Fibroblast of lung (primary cell): Measurements from ENCODE around the gene FASTK. TPM values are rescaled to one million over a fixed set of nuclear protein-coding genes. Genes with fewer than 3 reads are reported as not detected.

ENCODE experiments used
- DNase-seq, 2 donors: peaks; one replicate each; pipeline versions ENCODE4 v3.0.0 to v3.0.0-alpha.2; 2010; ENCODE audit warnings: low read depth in 2 of 2
- H2AFZ ChIP-seq: 2 replicates; pipeline ENCODE4 v1.5.1; 2012; ENCODE audit warnings: low read length, control low read depth, inconsistent platforms
- H3K27ac ChIP-seq: 2 replicates; pipeline ENCODE4 v1.5.1; 2011; ENCODE audit warnings: low read length, control low read depth; ENCODE audit not compliant: insufficient read depth
- H3K27me3 ChIP-seq: 2 replicates; pipeline ENCODE4 v1.5.1; 2011; ENCODE audit warnings: mild to moderate bottlenecking, low read length; ENCODE audit not compliant: control insufficient read depth, insufficient read depth
- H3K36me3 ChIP-seq: 2 replicates; pipeline ENCODE4 v1.5.1; 2011; ENCODE audit warnings: low read length; ENCODE audit not compliant: control insufficient read depth, insufficient read depth
- H3K4me1 ChIP-seq: 2 replicates; pipeline ENCODE4 v1.5.1; 2011; ENCODE audit warnings: low read length; ENCODE audit not compliant: control insufficient read depth, insufficient read depth; ENCODE audit errors: extremely low read depth
- H3K4me2 ChIP-seq: 2 replicates; pipeline ENCODE4 v1.5.1; 2011; ENCODE audit warnings: low read length, control low read depth; ENCODE audit not compliant: insufficient read depth; ENCODE audit errors: extremely low read depth
- H3K4me3 ChIP-seq, 4 experiments: fragments of 200-600 bp in 1 of 4; sonication (generic) in 1 of 4; replicated peaks in 1 of 4; 2 replicates each; pipeline ENCODE4 v1.5.1; 2011 to 2016; ENCODE audit warnings: low read length in 4 of 4, low read depth in 3 of 4, mild to moderate bottlenecking in 3 of 4, control low read depth in 2 of 4, inconsistent platforms in 1 of 4, mixed read lengths in 1 of 4; ENCODE audit not compliant: insufficient read depth in 1 of 4; ENCODE audit errors: control extremely low read depth in 1 of 4
- H3K79me2 ChIP-seq: 2 replicates; pipeline ENCODE4 v1.5.1; 2012; ENCODE audit warnings: mild to moderate bottlenecking, low read length, inconsistent platforms; ENCODE audit not compliant: control insufficient read depth, insufficient read depth
- H3K9ac ChIP-seq: 2 replicates; pipeline ENCODE4 v1.5.1; 2011; ENCODE audit warnings: mild to moderate bottlenecking, low read length, control low read depth; ENCODE audit not compliant: insufficient read depth
- H3K9me3 ChIP-seq: 2 replicates; pipeline ENCODE4 v1.5.1; 2012; ENCODE audit warnings: low read depth, low read length; ENCODE audit not compliant: control insufficient read depth, insufficient read depth
- H4K20me1 ChIP-seq: 2 replicates; pipeline ENCODE4 v1.5.1; 2011; ENCODE audit warnings: low read length; ENCODE audit not compliant: control insufficient read depth, insufficient read depth; ENCODE audit errors: extremely low read depth
- EZH2 ChIP-seq: IDR thresholded peaks from 2 replicates; pipeline ENCODE4 v1.5.1; 2012; ENCODE audit warnings: low read length, control low read depth, mild to moderate bottlenecking; ENCODE audit errors: missing control alignments
- polyA plus RNA-seq, 2 donors: library from polyadenylated mRNA; depleted of rRNA in 1 of 2; stranded (reverse) in 1 of 2; unstranded in 1 of 2; fragments of >200 nt; gene quantifications; 2 replicates each; pipeline ENCODE4 v1.2.1, GENCODE V29; 2011 to 2012; ENCODE audit warnings: missing spikeins in 1 of 2
- total RNA-seq: library from RNA; depleted of rRNA; stranded (reverse); fragments of >200 nt; gene quantifications from 2 replicates; pipeline ENCODE4 v1.2.1, GENCODE V29; 2014
- TF ChIP-seq, protein P1 (sequence below), 2 donors: IDR thresholded peaks in 1 of 2; conservative IDR thresholded peaks in 1 of 2; 1 replicate in 1 of 2; 2 replicates in 1 of 2; pipeline ENCODE4 v1.5.1; 2011 to 2012; ENCODE audit warnings: low read length in 2 of 2, control low read depth in 1 of 2, inconsistent platforms in 1 of 2, low read depth in 1 of 2, mild to moderate bottlenecking in 1 of 2

Gene FASTK
- total and polyA plus RNA-seq, 2 donors (not counting 1 experiment from before 2014, with no cell fraction given): 33.8 to 69.5 TPM

DNA sequence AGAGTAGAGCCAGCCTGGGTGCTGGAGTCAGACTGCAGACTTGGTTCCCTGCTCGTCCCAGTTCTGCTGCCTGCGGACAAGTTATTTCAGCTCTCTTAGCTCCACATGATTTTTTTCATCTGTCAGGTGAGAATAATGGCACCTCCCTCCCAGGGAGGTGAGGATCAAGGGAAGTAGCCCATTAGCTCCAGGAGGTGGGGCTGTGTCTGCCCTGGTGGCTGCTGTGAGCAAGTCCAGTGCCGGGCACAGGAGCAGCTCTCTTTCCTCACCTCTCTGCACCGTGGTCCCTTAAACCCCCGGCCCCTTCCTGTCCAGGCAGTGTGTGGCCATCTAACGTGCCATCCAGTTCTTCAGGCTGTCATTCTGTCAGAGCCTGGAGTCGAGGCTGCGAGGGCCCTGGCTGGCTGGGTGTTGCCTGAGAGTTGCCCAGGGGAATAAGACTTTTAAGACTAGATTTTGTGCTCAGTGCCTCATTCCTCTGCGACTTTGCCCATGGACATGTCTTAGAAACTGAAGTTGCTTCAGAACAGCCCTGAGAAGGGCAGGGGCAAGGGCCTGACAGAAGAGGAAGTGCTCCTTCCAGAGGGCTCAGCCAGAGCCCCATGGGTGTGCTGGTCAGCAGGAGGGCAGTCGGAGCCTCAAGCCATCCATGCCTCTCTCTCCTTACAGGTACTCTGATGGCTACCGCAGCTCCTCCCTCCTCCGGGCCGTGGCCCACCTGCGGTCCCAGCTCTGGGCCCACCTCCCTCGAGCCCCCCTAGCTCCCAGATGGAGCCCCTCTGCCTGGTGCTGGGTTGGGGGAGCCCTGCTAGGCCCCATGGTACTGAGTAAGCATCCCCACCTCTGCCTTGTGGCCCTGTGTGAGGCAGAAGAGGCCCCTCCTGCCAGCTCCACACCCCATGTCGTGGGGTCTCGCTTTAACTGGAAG is 47.4 kb downstream of the FASTK start:
- Histone ChIP-seq H3K4me3 (no peak overlapping the region), H3K4me1 (peaks cover 6% of the 10 kb centered on the region), H2AFZ (no peak overlapping the region), H3K79me2 (peaks cover 2% of the 10 kb centered on the region), H3K4me2 (no peak overlapping the region), H3K36me3 (peaks cover 17% of the 10 kb centered on the region), H3K27ac (no peak overlapping the region), H3K27me3 (no peaks in the 10 kb centered on the region), H4K20me1 (no peaks in the 10 kb centered on the region), H3K9ac (no peak overlapping the region), H3K9me3 (no peaks in the 10 kb centered on the region)
- no peak for TF ChIP-seq EZH2
- TF ChIP-seq, protein P1, sequence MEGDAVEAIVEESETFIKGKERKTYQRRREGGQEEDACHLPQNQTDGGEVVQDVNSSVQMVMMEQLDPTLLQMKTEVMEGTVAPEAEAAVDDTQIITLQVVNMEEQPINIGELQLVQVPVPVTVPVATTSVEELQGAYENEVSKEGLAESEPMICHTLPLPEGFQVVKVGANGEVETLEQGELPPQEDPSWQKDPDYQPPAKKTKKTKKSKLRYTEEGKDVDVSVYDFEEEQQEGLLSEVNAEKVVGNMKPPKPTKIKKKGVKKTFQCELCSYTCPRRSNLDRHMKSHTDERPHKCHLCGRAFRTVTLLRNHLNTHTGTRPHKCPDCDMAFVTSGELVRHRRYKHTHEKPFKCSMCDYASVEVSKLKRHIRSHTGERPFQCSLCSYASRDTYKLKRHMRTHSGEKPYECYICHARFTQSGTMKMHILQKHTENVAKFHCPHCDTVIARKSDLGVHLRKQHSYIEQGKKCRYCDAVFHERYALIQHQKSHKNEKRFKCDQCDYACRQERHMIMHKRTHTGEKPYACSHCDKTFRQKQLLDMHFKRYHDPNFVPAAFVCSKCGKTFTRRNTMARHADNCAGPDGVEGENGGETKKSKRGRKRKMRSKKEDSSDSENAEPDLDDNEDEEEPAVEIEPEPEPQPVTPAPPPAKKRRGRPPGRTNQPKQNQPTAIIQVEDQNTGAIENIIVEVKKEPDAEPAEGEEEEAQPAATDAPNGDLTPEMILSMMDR (conservative IDR thresholded peaks at IDR 0.05 in 1 of 2, IDR thresholded peaks at IDR 0.05 in 1 of 2; ENCODE audit: low read depth in 1 of 2, low read length in 2 of 2): no peak
- DNase-seq: no peak

- H2AFZ ChIP-seq: no peak overlapping the region
- no peak overlapping the region for H3K4me2 ChIP-seq
- peaks cover 9% of the 10 kb centered on the region for H3K36me3 ChIP-seq
- H3K9me3 ChIP-seq: no peaks in the 10 kb centered on the region
- peaks cover 2% of the 10 kb centered on the region for H3K79me2 ChIP-seq
- no peak for TF ChIP-seq EZH2
- TF ChIP-seq, protein P1 (conservative IDR thresholded peaks at IDR 0.05 in 1 of 2, IDR thresholded peaks at IDR 0.05 in 1 of 2; ENCODE audit: low read depth in 1 of 2, low read length in 2 of 2): no peak
- no peaks in the 10 kb centered on the region for H3K27me3 ChIP-seq
- no peaks in the 10 kb centered on the region for H3K4me1 ChIP-seq
- H3K9ac ChIP-seq: no peak overlapping the region
- H4K20me1 ChIP-seq: no peaks in the 10 kb centered on the region
- H3K27ac ChIP-seq: no peak overlapping the region
- DNase-seq: no peak
- H3K4me3 ChIP-seq: no peak overlapping the region
These were observed 49.6 kb downstream of the FASTK start for GRCh38 chr7:151031011-151031410.

GRCh38 chr7:151028948-151029501 is 51.6 kb downstream of the FASTK start:
- DNase-seq: no peak
- Histone ChIP-seq H3K27ac (peak overlapping the region; percentile 84), H3K27me3 (peaks cover 3% of the 10 kb centered on the region)

More at GRCh38 chr7:151028948-151029501, 51.6 kb downstream of the FASTK start:
- Histone ChIP-seq H3K4me2 (peak overlapping the region; percentile 76), H4K20me1 (no peaks in the 10 kb centered on the region), H2AFZ (no peak overlapping the region), H3K36me3 (no peaks in the 10 kb centered on the region), H3K4me1 (no peaks in the 10 kb centered on the region), H3K4me3 (peak overlapping the region; percentile 59 to 89 (median 71)), H3K9me3 (no peaks in the 10 kb centered on the region), H3K79me2 (peaks cover 2% of the 10 kb centered on the region), H3K9ac (peak overlapping the region; percentile 80)
- no peak for TF ChIP-seq EZH2
- TF ChIP-seq, protein P1 (conservative IDR thresholded peaks at IDR 0.05 in 1 of 2, IDR thresholded peaks at IDR 0.05 in 1 of 2; ENCODE audit: low read depth in 1 of 2, low read length in 2 of 2): no peak
